Stimulated activated CD4-positive, alpha-beta T cell treated with anti-CD3 and anti-CD28 coated beads, Interleukin-4, amount 100 ng/mL, for 4 hours (primary cell): Measurements from ENCODE around the gene TMEM184B.

Experiments used
- DNase-seq, 2 experiments: peaks; one replicate each; pipeline ENCODE4 v3.0.0-alpha.2; 2020

The TMEM184B gene

DNA sequence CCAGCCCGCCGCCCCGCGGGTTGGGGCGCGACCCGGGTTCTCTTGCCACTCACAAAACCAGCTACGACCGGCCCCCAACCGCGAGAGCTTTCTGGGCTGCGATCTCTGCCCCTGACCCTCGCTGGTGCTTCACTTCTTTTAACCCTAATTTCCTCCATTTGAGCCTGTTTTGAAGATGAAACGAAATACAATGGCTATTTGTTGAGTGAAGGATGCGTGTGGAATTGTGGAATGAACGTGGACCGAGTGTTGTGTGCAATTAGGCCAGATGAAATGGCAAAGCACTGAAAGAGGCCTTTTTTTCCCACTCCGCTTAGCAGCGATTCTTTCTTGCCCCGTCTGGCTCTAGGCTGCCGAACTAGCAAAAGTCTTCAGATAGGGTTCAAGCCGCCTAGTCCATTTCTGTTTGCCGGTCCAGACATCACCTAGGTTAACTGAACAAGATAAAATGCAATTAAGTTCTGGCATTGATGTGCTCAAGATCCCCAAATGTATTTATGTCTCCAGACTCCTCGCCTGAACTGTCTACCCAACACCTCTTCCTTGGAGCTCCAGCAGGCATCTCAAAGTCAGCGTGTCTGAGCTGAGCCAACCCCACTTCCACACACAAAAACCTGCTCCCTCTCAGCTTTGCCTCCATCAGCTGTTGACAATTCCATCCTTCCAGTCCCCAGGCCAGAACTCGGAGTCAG, 471 bp upstream of the TMEM184B start:
- DNase-seq = no peak

DNA sequence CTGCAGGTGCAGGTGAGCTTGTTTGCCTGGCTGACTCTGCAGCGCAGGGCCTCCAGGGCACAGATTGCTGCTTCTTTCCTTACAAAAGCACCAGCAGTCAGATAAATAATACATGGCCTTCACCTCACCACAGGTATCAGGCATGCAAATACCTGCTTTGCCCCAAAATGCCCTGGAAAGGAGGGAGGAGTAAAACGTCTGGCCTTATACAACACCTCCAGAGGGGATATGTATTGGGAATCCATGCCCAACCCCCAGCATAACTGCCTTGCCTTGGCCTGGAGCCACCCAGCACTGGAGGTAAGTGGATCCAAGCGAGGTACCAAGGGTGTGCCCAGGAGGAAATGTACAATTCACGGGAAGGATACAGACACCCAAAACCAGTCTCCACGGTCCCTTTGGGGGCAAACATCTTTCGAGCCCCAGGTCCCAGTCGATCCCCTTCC, 860 bp downstream of the TMEM184B start:
- DNase-seq = no peak

DNA sequence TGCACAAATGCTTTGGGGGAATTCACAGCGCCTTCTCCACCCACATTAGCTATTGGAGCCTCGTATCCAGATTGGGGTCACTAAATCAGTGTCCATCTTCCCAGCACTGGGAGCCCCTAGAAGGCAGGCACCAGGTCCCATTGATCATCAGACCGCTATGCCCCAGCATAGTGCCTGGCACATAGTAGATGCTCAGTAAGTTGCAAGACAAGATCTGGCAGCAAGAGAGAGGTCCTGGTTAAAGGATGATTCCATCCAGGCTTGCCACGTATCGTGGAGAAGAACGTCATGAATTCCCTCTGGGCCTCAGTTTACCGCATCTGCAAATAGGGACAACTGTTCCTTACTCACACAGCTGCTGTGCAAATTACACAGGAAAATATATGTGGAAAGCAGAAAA, 1.7 kb downstream of the TMEM184B start:
- no peak for DNase-seq

DNA sequence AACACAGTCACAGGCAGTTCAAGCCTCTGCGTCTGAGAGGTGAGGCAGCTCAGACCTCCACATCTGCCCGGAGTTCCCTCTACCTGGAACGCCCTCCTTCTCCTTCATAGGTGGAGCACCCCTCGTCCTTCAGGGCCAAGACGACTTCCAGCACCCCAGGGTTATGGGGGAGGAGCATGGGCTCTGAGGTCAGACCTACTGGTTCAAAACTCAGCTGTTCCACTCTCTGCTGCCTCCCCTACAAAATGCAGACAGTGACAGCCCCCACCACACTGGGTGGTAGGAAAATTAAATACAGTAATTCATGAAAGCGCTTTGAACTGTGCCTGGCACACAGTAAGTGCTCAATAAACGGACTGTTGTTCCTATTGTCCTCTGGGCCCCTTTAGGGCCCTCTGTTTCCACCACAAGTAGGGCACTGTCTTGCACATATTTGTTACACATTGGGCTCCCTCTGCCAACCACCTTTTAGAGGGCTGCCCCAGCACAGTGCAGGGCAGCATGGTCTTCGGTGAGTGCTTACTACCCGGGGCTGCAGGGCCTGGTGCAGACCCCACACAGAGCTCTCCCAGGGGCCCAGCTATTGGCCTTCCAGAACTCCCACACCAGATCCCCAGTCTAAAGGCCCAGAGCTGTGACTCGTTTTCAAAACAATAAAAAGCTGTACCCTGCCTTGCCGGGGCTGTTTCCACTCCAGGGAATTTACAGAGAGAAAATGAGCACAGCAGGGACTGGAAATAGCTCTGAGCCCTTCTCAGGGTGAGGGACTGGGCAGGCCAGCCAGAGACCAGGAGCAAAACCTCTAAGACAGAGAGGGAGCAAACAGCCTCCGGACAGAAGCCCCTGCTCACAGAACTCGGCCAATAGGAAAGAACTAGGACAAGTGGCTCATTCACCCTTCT, 2.5 kb downstream of the TMEM184B start:
- no peak for DNase-seq

DNA sequence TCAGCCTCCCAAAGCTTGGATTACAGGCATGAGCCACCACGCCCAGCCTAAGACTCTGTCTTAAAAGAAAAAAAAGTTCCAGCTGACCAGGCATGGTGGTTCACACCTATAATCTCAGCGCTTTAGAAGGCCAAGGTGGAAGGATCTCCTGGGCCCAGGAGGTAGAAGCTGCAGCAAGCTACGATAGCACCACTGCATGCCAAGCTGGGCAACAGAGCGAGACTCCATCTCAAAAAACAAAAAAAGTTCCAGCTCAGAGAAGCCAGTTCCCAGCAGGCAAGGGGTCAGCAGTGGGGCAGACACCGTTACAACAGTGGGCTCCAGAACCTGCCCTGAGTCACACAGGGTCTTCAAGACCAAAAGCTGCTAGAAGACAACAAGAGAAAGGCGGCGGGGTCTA, 3.3 kb downstream of the TMEM184B start:
- DNase-seq = no peak

- peak in 1 of 2 experiments; percentile 38 for DNase-seq
Measured at GRCh38 chr22:38267086-38267485, 5.7 kb downstream of the TMEM184B start.

- no peak for DNase-seq
Measured at GRCh38 chr22:38266120-38266519, 6.7 kb downstream of the TMEM184B start.

GRCh38 chr22:38264322-38264843, 8.4 kb downstream of the TMEM184B start:
- no peak for DNase-seq

GRCh38 chr22:38262051-38262795, 10.6 kb downstream of the TMEM184B start:
- DNase-seq = peak; percentile 16 to 31

GRCh38 chr22:38260761-38261681, 11.8 kb downstream of the TMEM184B start:
- DNase-seq = no peak

DNA sequence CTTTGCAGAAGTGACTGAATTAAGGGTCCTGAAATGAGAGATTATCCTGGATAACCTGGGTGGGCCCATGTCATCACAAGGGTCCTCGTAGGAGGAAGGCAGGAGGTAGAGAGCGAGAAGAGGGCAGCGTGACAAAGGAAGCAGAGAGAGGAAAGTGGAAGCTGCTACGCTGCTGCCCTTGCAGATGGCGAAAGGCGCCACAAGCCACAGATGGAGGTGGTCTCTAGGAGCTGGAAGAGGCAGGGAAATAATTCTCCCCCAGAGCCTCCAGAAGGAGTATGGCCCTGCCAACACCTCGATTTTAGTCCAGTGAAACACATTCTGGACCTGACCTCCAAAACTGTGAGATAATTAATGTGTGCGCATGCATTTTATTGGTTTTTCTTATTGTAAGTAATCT, 13.4 kb downstream of the TMEM184B start:
- no peak for DNase-seq

GRCh38 chr22:38258895-38259294, 13.9 kb downstream of the TMEM184B start:
- DNase-seq = no peak

DNA sequence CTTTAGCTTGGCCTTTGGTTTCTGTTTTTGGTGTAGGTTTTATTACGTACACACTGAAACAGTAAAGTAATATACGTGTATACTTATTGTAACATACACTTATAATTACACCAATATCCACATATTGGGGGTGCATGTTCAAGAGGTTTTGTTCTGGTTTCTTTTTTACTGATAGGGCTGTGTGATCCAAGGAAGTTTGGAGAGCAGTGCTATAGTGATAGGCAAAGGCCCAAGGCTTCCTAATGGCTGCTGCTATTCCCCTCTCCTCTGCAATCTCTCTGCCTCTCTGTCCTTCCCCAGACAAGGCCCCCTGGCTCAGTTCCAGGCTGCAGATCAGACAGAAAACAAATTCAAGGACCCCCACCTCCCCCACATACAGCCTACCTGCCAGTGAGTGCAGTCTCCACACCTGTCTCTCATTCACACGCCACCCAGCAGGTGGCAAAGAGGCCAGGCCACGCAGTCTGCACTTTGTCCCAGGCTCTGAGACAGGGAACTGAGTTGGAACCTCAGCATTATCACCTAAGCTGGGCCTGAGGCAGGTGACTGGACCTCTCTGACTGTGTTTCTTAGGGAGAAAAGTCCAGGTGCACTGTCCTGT, 15.1 kb downstream of the TMEM184B start:
- DNase-seq = no peak

DNA sequence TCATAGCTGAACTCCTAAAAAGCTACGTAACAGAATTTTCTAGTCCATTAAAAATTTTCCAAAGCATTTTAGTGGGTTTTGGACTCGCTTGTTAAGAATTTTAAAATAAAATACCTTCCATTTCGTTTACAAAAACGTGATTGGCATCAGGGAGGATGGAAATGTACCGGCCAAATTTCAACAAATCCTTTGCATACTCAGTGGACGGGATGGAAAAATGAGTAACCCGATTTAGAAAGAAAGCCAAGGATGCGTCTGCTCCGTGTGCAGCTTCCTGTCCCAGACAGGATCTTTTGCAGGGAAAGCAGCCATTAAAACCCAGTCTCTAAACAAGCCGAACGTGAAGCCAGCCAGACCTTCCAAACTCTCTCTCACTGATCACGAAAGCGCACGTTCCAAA, 15.6 kb downstream of the TMEM184B start:
- DNase-seq = no peak

DNA sequence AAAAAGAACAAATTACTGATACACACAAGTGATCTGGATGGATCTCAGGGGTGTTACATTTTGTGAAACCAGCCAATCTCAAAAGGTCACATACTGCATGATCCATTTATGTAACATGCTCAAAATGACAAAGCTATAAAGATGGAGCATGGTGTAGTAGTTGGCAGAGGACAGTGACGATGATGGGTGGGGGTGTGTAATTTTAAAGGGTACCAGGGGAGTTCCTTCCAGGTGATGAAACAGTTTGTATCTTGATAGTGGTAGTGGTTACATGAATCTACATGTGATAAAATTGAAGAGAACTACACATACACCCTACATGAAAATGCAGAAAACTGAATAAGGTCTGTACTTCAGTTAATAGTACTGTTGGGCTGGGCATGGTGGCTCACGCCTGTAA, 17.1 kb downstream of the TMEM184B start:
- no peak for DNase-seq

DNA sequence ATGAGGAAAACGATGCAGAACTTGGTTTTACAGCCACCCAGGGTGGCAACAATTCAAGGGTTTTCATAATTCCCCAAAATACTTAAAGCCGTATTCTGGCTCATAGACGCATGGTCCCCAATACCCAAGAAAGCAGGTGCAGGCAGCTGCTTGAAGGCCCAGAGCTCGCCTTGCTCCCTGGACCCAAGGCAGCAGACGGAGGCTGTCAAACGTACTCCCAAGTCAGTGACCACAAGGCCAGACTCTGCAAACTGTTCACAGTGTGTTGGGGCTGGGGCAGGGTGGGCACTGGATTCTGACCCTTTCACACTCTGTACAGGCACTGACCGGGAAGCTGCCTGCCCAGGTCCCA, 21.5 kb downstream of the TMEM184B start:
- DNase-seq = no peak

GRCh38 chr22:38250643-38251340, 22.0 kb downstream of the TMEM184B start:
- no peak for DNase-seq

- no peak for DNase-seq
Measured at GRCh38 chr22:38249803-38250642, 22.8 kb downstream of the TMEM184B start.

GRCh38 chr22:38249301-38249700, 23.5 kb downstream of the TMEM184B start:
- no peak for DNase-seq

DNA sequence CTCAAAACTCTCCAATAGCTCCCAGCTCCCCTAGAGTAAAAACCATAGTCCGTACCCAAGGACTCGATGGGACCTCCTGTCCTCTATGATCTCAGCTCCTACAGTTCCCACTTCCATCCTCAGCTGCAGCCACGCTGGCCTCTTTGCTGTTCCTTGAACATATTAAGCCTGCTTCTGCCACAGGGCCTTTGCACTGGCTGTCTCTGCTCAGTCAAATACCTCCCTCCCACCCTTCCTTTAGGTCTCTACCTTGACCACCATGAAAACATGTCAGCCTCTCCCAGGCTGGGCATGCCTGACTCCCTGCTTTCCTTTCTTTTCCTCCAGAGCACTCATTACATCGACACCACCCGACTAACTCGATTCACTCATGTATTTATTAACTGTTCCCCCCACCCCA, 24.5 kb downstream of the TMEM184B start:
- DNase-seq = no peak
